ENCODE results near the gene UGT8. TPM values are rescaled to one million over a fixed set of nuclear protein-coding genes. Genes with fewer than 3 reads are reported as not detected.

UGT8 gene
- total RNA-seq, 4 donors from 2014 or later, result 0.11 to 0.16 (median 0.15) TPM; not detected in 1

DNA sequence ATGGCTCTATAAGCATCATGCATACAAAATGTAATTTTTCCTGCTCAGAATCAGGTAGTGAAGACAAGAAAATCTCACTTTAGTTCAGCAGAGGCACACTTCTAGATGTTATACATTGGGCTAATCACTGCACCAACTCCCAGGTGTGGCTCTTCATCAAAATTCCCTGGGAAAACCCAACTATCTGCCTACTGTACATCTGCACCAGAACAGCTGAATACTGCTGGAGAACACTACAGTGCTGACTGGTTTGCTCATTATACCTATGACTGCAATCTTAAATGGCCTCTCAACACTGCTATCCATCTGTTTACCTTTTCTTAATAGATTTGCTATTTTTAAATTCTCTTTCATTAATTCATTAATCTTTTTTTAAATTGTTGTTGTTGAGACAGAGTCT lies 92.0 kb downstream of the UGT8 start:
- H3K4me1 ChIP-seq, result no peaks in the 10 kb centered on the region
- no peak overlapping the region for H3K4me3 ChIP-seq
- H3K36me3 ChIP-seq, result no peaks in the 10 kb centered on the region
- intact Hi-C loops (cut with DNase I; ENCODE audit: low total_unique reads) (no loop called here), in situ Hi-C loops (cut with MboI; ENCODE audit: low sequenced_read_pairs in 4 of 4) (no loop called here)
- no peak for ATAC-seq
- no peak for TF ChIP-seq POLR2A (IDR thresholded peaks at IDR 0.05)
- TF ChIP-seq, protein P1, sequence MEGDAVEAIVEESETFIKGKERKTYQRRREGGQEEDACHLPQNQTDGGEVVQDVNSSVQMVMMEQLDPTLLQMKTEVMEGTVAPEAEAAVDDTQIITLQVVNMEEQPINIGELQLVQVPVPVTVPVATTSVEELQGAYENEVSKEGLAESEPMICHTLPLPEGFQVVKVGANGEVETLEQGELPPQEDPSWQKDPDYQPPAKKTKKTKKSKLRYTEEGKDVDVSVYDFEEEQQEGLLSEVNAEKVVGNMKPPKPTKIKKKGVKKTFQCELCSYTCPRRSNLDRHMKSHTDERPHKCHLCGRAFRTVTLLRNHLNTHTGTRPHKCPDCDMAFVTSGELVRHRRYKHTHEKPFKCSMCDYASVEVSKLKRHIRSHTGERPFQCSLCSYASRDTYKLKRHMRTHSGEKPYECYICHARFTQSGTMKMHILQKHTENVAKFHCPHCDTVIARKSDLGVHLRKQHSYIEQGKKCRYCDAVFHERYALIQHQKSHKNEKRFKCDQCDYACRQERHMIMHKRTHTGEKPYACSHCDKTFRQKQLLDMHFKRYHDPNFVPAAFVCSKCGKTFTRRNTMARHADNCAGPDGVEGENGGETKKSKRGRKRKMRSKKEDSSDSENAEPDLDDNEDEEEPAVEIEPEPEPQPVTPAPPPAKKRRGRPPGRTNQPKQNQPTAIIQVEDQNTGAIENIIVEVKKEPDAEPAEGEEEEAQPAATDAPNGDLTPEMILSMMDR (IDR thresholded peaks at IDR 0.05 in 4 of 5, conservative IDR thresholded peaks at IDR 0.05 in 1 of 5), result no peak
- no peak overlapping the region for H3K27ac ChIP-seq
- H3K27me3 ChIP-seq, result no peaks in the 10 kb centered on the region
- no peak for DNase-seq
- no peaks in the 10 kb centered on the region for H3K9me3 ChIP-seq

DNA sequence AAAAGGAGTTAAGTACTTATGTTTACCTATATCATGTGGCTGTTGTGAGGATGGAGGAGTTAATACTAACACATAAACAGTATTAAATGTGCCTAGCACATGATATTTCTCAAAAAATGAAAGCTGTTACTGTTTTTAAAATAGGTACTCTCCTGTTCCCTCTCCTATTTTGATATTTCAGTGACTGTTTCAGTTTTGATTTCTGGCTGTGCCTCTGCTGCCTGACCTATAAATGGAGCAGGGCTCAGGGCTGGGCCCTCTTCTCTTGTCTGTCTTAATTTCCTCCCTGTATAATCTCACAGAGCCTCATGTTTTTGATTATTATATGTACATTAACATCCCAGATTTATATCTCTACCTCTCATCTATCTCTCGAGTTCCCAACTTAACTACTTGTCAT lies 93.3 kb downstream of the UGT8 start:
- Histone ChIP-seq H3K36me3 (no peaks in the 10 kb centered on the region), H3K4me3 (no peak overlapping the region), H3K27me3 (no peaks in the 10 kb centered on the region), H3K27ac (no peak overlapping the region), H3K4me1 (no peaks in the 10 kb centered on the region), H3K9me3 (no peaks in the 10 kb centered on the region)
- TF ChIP-seq POLR2A (IDR thresholded peaks at IDR 0.05), result no peak
- no peak for ATAC-seq
- intact Hi-C loops (cut with DNase I; ENCODE audit: low total_unique reads), result no loop called here
- in situ Hi-C loops (cut with MboI; ENCODE audit: low sequenced_read_pairs in 4 of 4), result no loop called here
- DNase-seq, result no peak

DNA sequence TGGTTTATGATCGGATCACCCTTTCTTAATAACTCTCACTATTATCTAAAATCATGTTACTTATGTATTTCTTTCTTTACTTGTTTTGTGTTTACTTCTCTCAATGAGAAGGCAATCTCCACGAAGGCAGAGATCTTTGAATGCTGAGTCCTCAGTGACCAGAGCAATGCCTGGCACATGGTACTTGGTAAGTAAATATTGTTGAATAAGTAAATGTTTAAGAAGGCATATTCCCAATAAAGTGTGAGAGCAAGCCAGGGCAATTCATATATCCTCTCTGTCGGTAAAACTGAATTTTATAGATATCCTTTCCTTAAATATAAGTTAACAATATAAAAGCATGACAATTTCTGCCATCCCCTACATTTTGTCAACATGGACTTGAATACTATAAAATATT lies 94.4 kb downstream of the UGT8 start:
- no peaks in the 10 kb centered on the region for H3K27me3 ChIP-seq
- TF ChIP-seq POLR2A (IDR thresholded peaks at IDR 0.05), result no peak
- TF ChIP-seq, protein P1 (IDR thresholded peaks at IDR 0.05 in 4 of 5, conservative IDR thresholded peaks at IDR 0.05 in 1 of 5), result no peak
- H3K9me3 ChIP-seq, result no peaks in the 10 kb centered on the region
- no peak for DNase-seq
- no peak overlapping the region for H3K27ac ChIP-seq
- no peaks in the 10 kb centered on the region for H3K4me1 ChIP-seq
- H3K4me3 ChIP-seq, result no peak overlapping the region
- ATAC-seq, result no peak
- intact Hi-C loops (cut with DNase I; ENCODE audit: low total_unique reads), result no loop called here
- in situ Hi-C loops (cut with MboI; ENCODE audit: low sequenced_read_pairs in 4 of 4), result no loop called here
- H3K36me3 ChIP-seq, result no peaks in the 10 kb centered on the region

DNA sequence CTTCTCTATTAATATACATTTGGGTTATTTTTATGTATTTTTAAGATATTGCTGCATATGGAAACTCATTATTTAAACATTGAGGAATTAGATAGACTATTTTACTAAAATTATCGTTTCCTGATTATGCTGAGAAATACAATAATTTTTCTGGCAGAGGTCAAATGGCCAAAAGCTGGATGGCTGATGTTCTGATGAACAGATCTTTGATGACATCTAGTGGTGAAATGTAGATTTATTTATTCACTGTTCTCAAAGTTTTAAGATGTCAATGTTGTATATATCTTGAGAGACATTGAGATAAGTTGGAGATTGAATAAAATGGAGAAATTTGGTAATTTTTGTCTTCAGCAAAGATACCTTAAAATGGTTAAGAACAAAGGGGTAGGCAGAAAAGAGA lies 96.2 kb downstream of the UGT8 start:
- Histone ChIP-seq H3K4me1 (no peaks in the 10 kb centered on the region), H3K27ac (no peak overlapping the region), H3K27me3 (no peaks in the 10 kb centered on the region), H3K36me3 (no peaks in the 10 kb centered on the region), H3K9me3 (no peaks in the 10 kb centered on the region), H3K4me3 (no peak overlapping the region)
- in situ Hi-C loops (cut with MboI; ENCODE audit: low sequenced_read_pairs in 4 of 4) (no loop called here), intact Hi-C loops (cut with DNase I; ENCODE audit: low total_unique reads) (no loop called here)
- no peak for ATAC-seq
- no peak for DNase-seq
- TF ChIP-seq, protein P1 (IDR thresholded peaks at IDR 0.05 in 4 of 5, conservative IDR thresholded peaks at IDR 0.05 in 1 of 5), result peak in 3 of 5 experiments; percentile 24 to 48 (median 42)
- TF ChIP-seq POLR2A (IDR thresholded peaks at IDR 0.05), result no peak

DNA sequence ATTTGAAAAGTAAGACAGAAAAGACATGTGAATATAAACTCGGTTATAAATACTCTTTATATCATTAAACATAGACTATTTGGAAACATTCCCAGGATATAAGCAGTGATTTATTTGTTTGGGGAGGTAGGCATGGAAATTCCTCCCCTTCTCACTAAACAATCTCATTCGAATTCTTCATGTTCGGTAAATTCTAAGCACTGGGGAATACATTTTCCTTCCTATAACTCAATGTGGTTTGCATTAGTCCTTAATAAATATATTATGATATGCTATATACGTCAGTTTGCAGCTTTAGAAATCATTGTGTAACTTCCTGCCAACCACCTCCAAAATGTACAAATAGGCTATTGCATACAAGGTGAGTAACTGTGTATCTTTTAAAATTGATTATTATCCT lies 99.6 kb downstream of the UGT8 start:
- no peak overlapping the region for H3K27ac ChIP-seq
- no peaks in the 10 kb centered on the region for H3K36me3 ChIP-seq
- ATAC-seq (no peak), DNase-seq (no peak)
- in situ Hi-C loops (cut with MboI; ENCODE audit: low sequenced_read_pairs in 4 of 4), result no loop called here
- no peaks in the 10 kb centered on the region for H3K9me3 ChIP-seq
- intact Hi-C loops (cut with DNase I; ENCODE audit: low total_unique reads), result no loop called here
- TF ChIP-seq, protein P1 (IDR thresholded peaks at IDR 0.05 in 4 of 5, conservative IDR thresholded peaks at IDR 0.05 in 1 of 5), result no peak
- no peak for TF ChIP-seq POLR2A (IDR thresholded peaks at IDR 0.05)
- H3K4me3 ChIP-seq, result no peak overlapping the region
- no peaks in the 10 kb centered on the region for H3K4me1 ChIP-seq
- H3K27me3 ChIP-seq, result no peaks in the 10 kb centered on the region
